ENCODE results near the gene CDC25B.

Gene CDC25B

DNA sequence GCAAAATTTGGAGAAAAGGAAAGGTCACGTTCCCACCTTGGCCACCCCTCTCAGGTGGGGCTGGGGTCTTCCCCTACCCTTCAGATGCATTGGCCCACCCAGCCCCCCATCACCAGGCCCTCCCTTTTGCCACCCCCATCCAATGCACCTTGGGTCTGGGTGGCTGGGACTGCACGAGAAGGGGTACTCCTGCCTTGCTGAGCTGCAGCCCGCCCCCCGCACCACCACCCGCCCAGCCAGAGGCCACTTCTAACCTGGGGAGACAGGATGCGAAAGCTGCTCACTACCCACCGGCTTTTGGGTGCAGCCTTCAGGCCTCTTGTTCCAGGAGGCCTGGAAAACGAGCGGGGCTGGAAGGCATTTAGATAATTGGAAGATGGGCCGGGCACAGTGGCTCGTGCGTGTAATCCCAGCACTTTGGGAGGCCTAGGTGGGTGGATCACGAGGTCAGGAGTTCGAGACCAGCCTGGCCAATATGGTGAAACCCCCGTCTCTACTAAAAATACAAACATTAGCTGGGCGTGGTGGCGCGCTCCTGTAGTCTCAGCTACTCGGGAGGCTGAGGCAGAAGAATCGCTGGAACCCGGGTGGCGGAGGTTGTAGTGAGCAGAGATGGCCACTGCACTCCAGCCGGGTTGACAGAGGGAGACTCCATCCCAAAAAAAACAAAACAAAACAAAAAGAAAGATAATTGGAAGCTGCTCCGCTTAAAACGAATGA, 1.2 kb upstream of the CDC25B start:
- TF ChIP-seq, protein P1, sequence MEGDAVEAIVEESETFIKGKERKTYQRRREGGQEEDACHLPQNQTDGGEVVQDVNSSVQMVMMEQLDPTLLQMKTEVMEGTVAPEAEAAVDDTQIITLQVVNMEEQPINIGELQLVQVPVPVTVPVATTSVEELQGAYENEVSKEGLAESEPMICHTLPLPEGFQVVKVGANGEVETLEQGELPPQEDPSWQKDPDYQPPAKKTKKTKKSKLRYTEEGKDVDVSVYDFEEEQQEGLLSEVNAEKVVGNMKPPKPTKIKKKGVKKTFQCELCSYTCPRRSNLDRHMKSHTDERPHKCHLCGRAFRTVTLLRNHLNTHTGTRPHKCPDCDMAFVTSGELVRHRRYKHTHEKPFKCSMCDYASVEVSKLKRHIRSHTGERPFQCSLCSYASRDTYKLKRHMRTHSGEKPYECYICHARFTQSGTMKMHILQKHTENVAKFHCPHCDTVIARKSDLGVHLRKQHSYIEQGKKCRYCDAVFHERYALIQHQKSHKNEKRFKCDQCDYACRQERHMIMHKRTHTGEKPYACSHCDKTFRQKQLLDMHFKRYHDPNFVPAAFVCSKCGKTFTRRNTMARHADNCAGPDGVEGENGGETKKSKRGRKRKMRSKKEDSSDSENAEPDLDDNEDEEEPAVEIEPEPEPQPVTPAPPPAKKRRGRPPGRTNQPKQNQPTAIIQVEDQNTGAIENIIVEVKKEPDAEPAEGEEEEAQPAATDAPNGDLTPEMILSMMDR (IDR thresholded peaks at IDR 0.05; ENCODE audit: low read depth, low read length, missing control alignments), result no peak
- DNase-seq (ENCODE audit: extremely low read depth, low read depth), result no peak
- peak overlapping the region; percentile 94 for H3K4me3 ChIP-seq (replicated peaks; ENCODE audit: low read depth, low read length)

DNA sequence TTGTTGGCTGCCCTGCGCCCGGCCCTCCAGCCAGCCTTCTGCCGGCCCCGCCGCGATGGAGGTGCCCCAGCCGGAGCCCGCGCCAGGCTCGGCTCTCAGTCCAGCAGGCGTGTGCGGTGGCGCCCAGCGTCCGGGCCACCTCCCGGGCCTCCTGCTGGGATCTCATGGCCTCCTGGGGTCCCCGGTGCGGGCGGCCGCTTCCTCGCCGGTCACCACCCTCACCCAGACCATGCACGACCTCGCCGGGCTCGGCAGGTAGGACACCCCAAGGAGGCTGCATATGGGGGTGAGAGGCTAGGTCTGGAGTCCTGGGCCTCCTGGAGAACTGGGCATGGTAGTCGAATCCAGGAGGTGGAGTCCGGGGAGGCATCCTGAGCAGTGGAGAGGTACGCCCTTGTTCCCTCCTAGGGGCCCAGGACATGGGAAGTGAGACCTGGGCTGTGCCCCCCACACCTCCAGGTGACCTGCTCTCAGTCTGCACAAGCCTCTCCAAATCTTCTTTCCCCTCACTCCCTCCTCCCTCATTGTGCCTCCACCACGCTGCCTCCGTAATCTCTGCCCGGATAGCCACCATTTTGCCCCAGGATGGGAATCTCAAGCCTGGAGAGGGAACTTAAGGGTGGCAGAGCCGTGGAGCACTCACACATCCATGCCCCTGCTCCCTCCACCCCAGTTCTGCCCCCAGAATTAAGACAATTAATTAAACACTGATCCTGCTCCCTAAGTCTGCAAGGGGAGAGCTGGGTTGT, 541 bp downstream of the CDC25B start:
- DNase-seq (ENCODE audit: extremely low read depth, low read depth), result no peak
- TF ChIP-seq, protein P1 (IDR thresholded peaks at IDR 0.05; ENCODE audit: low read depth, low read length, missing control alignments), result no peak
- H3K4me3 ChIP-seq (replicated peaks; ENCODE audit: low read depth, low read length), result peak overlapping the region; percentile 94

DNA sequence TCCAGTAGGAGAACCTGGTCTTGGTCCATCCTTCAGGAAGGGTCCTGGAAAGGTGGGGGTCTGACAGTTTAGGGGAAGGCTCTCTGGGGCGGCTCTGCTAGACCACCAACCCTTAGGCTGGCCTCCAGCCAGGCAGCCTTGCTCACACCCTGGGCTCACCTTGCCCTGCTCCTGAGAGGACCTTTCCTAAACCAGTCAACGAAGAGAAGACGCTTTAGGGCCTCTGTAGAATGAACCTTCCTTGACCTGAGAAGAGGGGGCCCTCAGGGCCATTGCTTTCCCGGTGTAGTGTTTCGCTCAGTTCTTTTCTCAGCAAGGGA, 1.1 kb downstream of the CDC25B start:
- no peak for DNase-seq (ENCODE audit: extremely low read depth, low read depth)

DNA sequence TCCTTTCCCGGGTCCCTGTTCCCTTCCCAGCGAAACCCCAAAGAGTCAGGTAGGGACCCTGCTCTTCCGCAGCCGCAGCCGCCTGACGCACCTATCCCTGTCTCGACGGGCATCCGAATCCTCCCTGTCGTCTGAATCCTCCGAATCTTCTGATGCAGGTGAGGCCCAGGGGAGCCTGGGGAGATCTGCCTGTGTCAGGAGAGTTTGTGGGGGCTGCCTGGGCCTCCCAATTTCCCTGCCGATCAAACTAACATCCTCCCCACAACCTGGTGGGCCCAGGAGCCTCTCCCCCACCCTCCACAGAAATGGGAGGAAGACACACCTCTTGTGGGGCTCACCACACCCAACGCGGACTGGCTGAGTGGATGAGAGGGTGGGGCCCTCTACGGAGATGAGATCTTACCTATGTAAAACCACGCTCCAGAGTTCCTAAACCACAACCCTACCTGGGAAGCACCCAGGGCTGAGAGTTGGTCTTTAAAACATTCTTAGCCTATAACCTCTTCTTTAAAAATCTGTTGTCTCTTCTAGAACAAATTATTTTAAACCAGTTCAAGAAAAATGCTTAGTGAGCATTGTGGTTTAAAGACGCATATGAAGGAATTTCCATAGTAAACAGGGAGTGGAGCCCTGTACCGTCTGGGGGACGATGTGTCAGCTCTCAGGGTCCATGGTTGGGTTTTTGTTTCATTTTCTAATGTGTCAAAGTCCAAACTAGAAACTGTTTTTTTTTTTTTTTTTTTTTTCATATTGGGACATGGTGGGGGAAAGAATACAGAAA, 1.7 kb downstream of the CDC25B start:
- TF ChIP-seq, protein P1 (IDR thresholded peaks at IDR 0.05; ENCODE audit: low read depth, low read length, missing control alignments), result no peak
- no peak for DNase-seq (ENCODE audit: extremely low read depth, low read depth)

More for the DNA sequence above, 1.1 kb downstream of the CDC25B start:
- TF ChIP-seq, protein P1 (IDR thresholded peaks at IDR 0.05; ENCODE audit: low read depth, low read length, missing control alignments), result no peak
- peak overlapping the region; percentile 94 for H3K4me3 ChIP-seq (replicated peaks; ENCODE audit: low read depth, low read length)

DNA sequence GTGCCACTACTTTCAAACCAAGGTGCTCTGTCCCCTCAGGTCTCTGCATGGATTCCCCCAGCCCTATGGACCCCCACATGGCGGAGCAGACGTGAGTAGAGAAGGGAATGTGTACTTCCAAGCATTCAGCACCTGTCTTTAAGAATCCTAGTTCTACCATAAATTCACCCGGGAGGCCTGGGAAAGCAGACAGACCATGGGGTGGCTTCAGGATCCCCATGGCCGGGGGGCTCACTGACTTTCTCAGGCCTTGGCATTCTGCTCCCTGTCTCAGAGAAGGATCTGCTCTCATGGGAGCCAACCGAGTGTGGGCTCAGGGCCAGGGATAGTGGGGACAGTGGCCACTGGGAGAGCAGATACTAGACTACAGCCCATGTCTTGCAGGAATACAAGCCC, 2.3 kb downstream of the CDC25B start:
- TF ChIP-seq, protein P1 (IDR thresholded peaks at IDR 0.05; ENCODE audit: low read depth, low read length, missing control alignments), result no peak
- H3K4me3 ChIP-seq (replicated peaks; ENCODE audit: low read depth, low read length), result peak overlapping the region; percentile 94
- DNase-seq (ENCODE audit: extremely low read depth, low read depth), result no peak

More for the DNA sequence above, 1.7 kb downstream of the CDC25B start:
- H3K4me3 ChIP-seq (replicated peaks; ENCODE audit: low read depth, low read length), result peak overlapping the region; percentile 94

DNA sequence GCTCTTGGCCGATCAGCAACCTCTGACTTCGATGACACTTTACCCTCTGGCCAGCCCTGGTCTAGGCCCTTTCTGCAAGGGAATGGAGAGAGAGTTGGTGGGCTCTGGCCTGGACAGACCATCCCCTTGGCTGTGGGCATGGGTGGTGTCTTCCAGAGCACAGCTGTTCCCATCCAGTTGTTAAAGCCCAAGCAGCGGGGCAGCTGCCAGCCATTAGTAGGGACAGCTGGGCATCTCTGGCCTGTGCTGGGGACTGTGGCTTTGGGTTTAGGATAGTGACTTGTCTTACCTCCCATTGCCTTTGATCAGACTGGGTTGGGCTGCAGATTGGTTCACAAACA, 2.8 kb downstream of the CDC25B start:
- peak overlapping the region; percentile 94 for H3K4me3 ChIP-seq (replicated peaks; ENCODE audit: low read depth, low read length)
- TF ChIP-seq, protein P1 (IDR thresholded peaks at IDR 0.05; ENCODE audit: low read depth, low read length, missing control alignments), result no peak
- no peak for DNase-seq (ENCODE audit: extremely low read depth, low read depth)
